PC-3 (cell line): ENCODE measurements around the gene FGFR3. TPM values are rescaled to one million over a fixed set of nuclear protein-coding genes. Genes with fewer than 3 reads are reported as not detected.

Source experiments
- ATAC-seq: fragments of 200-7000 bp; cut with Tn5 transposase; 2 replicates; pipeline ENCODE4 v1.9.1; 2020; ENCODE audit warnings: mild to moderate bottlenecking, moderate library complexity
- BruUV-seq: library from RNA; stranded (reverse); fragments of 400-500 nt; replicated peaks from 2 replicates; lab custom pipeline; 2021; lab: Mats Ljungman, UMichigan
- CTCF ChIA-PET: fragments of 300-600 bp; sonication (Branson Sonifier 250); formaldehyde crosslinking; loops from one replicate; lab custom pipeline; 2022; ENCODE audit warnings: antibody characterized with exemption; lab: Charles Lee
- POLR2A ChIA-PET: fragments of 300-600 bp; sonication (Branson Sonifier 250); formaldehyde crosslinking; loops from one replicate; lab custom pipeline; 2022; ENCODE audit warnings: antibody characterized with exemption; ENCODE audit not compliant: unreplicated experiment; lab: Charles Lee
- DNase-seq: peaks from one replicate; pipeline ENCODE4 v3.0.0-alpha.2; 2015
- H2AFZ ChIP-seq: fragments of 300-600 bp; sonication (generic); 2 replicates; pipeline ENCODE4 v1.6.0; 2016; ENCODE audit warnings: antibody characterized with exemption, low read length
- H3F3A ChIP-seq: fragments of 300-600 bp; sonication (generic); one replicate; pipeline ENCODE4 v1.6.0; 2017; ENCODE audit warnings: antibody characterized with exemption, low read length, control low read depth, mild to moderate bottlenecking; ENCODE audit not compliant: unreplicated experiment
- H3K27ac ChIP-seq: fragments of 300-600 bp; sonication (generic); 2 replicates; pipeline ENCODE4 v1.5.1; 2016; ENCODE audit warnings: mild to moderate bottlenecking, low read length
- H3K27me3 ChIP-seq: fragments of 300-600 bp; sonication (generic); 2 replicates; pipeline ENCODE4 v1.6.1; 2016; ENCODE audit warnings: low read length, mixed read lengths
- H3K36me3 ChIP-seq: fragments of 300-600 bp; sonication (generic); 2 replicates; pipeline ENCODE4 v1.6.1; 2016; ENCODE audit warnings: low read depth, mixed run types, low read length, mixed read lengths
- H3K4me1 ChIP-seq: fragments of 300-600 bp; sonication (generic); 2 replicates; pipeline ENCODE4 v1.5.1; 2016; ENCODE audit warnings: low read length; ENCODE audit not compliant: insufficient read depth
- H3K4me2 ChIP-seq: fragments of 300-600 bp; sonication (generic); 2 replicates; pipeline ENCODE4 v1.6.0; 2016; ENCODE audit warnings: low read length
- H3K4me3 ChIP-seq: fragments of 300-600 bp; sonication (generic); 2 replicates; pipeline ENCODE4 v1.5.1; 2016; ENCODE audit warnings: mild to moderate bottlenecking, low read length, mixed read lengths
- H3K79me2 ChIP-seq: fragments of 300-600 bp; sonication (generic); 2 replicates; pipeline ENCODE4 v1.6.1; 2017; ENCODE audit warnings: low read length, mixed read lengths
- H3K9ac ChIP-seq: fragments of 300-600 bp; sonication (generic); 2 replicates; pipeline ENCODE4 v1.6.0; 2016; ENCODE audit warnings: mild to moderate bottlenecking, low read length
- H3K9me2 ChIP-seq: fragments of 300-600 bp; sonication (generic); replicated peaks from 2 replicates; pipeline ENCODE4 v1.6.1; 2016; ENCODE audit warnings: mixed run types, low read length, mixed read lengths
- H3K9me3 ChIP-seq: fragments of 300-600 bp; sonication (generic); 2 replicates; pipeline ENCODE4 v1.6.1; 2016; ENCODE audit warnings: low read length, mixed read lengths
- H4K20me1 ChIP-seq: fragments of 300-600 bp; sonication (generic); 2 replicates; pipeline ENCODE4 v1.6.1; 2016; ENCODE audit warnings: low read length, mixed read lengths
- EZH2 ChIP-seq: fragments of 300-600 bp; sonication (generic); IDR thresholded peaks from one replicate; pipeline ENCODE4 v1.6.1; 2017; ENCODE audit warnings: antibody characterized with exemption, mild to moderate bottlenecking, low read length; ENCODE audit not compliant: unreplicated experiment
- EZH2phosphoT487 ChIP-seq: fragments of 300-600 bp; sonication (generic); IDR thresholded peaks from 2 replicates; pipeline ENCODE4 v1.6.1; 2018; ENCODE audit warnings: mild to moderate bottlenecking, antibody characterized with exemption, low read length, borderline replicate concordance
- intact Hi-C: fragments of 100-400 bp; cut with micrococcal nuclease; formaldehyde crosslinking; loops from 2 replicates; pipeline ENCODE4 v1.9.0; 2023
- total RNA-seq: library from RNA; depleted of rRNA; stranded (reverse); fragments of >200 nt; gene quantifications from 2 replicates; pipeline ENCODE4 v1.2.3, GENCODE V29; 2014
- TF ChIP-seq, protein P1 (sequence below): fragments of 300-600 bp; sonication (generic); conservative IDR thresholded peaks from 2 replicates; pipeline ENCODE4 v1.5.1; 2017; ENCODE audit warnings: antibody characterized with exemption, low read depth, mild to moderate bottlenecking, low read length

Gene FGFR3
- total RNA-seq, 1 experiment from 2014 or later, result 0.11 TPM

GRCh38 chr4:1767770-1768366 lies 25.2 kb upstream of the FGFR3 start:
- Histone ChIP-seq H2AFZ (no peak overlapping the region), H3K9me3 (no peaks in the 10 kb centered on the region), H3K4me1 (no peaks in the 10 kb centered on the region), H3K36me3 (no peaks in the 10 kb centered on the region), H3K27ac (no peak overlapping the region), H3K27me3 (no peaks in the 10 kb centered on the region), H3F3A (no peaks in the 10 kb centered on the region), H3K4me2 (no peak overlapping the region), H3K79me2 (no peaks in the 10 kb centered on the region), H3K4me3 (no peak overlapping the region), H3K9ac (no peak overlapping the region), H3K9me2 (no peaks in the 10 kb centered on the region), H4K20me1 (no peaks in the 10 kb centered on the region)
- intact Hi-C loops, result no loop called here
- ATAC-seq (peak; percentile 48), DNase-seq (no peak)
- ChIA-PET CTCF (interaction anchor here (0.6 to 1.0 kb wide), 3 partner anchors 22 to 181 kb away, joined by 5 to 9 read pairs (median 6); no protein-coding TSS in a partner anchor), POLR2A (no interaction called here)
- BruUV-seq, result no TSS peak
- TF ChIP-seq EZH2 (no peak), EZH2phosphoT487 (no peak)
- TF ChIP-seq, protein P1, sequence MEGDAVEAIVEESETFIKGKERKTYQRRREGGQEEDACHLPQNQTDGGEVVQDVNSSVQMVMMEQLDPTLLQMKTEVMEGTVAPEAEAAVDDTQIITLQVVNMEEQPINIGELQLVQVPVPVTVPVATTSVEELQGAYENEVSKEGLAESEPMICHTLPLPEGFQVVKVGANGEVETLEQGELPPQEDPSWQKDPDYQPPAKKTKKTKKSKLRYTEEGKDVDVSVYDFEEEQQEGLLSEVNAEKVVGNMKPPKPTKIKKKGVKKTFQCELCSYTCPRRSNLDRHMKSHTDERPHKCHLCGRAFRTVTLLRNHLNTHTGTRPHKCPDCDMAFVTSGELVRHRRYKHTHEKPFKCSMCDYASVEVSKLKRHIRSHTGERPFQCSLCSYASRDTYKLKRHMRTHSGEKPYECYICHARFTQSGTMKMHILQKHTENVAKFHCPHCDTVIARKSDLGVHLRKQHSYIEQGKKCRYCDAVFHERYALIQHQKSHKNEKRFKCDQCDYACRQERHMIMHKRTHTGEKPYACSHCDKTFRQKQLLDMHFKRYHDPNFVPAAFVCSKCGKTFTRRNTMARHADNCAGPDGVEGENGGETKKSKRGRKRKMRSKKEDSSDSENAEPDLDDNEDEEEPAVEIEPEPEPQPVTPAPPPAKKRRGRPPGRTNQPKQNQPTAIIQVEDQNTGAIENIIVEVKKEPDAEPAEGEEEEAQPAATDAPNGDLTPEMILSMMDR, result no peak

DNA sequence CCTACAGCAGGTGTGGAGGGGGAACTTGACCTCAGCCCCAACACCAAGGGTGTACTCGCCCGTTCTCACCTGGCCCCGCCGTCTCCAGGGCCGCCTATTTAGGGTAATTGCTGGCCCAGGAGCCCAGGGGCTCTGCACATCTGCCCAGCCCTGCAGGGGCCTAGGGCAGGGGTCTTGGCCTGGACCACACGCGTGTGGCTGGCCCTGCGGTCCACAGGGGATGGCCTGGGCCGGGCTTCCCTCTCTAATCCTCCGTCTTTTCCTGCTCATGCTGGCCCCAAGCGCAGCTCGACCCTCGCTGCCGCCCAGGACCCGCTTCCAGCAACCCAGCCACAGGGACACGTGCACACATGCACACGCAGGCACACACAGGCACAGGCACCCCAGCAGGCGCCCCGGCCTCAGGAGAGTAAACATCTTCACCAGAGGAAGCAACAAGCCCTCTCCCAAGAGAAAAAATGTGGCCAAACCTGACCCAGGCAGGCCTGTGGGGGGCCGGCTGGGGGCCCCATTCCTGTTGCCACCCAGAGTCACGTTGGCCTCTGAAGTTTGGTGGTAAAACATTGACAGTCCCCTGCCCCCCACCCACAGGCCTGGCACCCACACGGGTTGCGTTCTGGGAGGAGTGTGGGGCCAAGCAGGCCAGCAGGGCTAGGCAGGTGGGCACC lies 24.6 kb upstream of the FGFR3 start:
- Histone ChIP-seq H2AFZ (no peak overlapping the region), H3K4me3 (no peak overlapping the region), H3K27me3 (no peaks in the 10 kb centered on the region), H3K9ac (no peak overlapping the region), H3K9me3 (no peaks in the 10 kb centered on the region), H4K20me1 (no peaks in the 10 kb centered on the region), H3K79me2 (no peaks in the 10 kb centered on the region), H3F3A (no peaks in the 10 kb centered on the region), H3K9me2 (no peaks in the 10 kb centered on the region), H3K4me2 (no peak overlapping the region), H3K27ac (no peak overlapping the region), H3K4me1 (no peaks in the 10 kb centered on the region), H3K36me3 (no peaks in the 10 kb centered on the region)
- ChIA-PET POLR2A (no interaction called here), CTCF (interaction anchor here (0.6 to 1.0 kb wide), 3 partner anchors 23 to 180 kb away, joined by 5 to 9 read pairs (median 6); no protein-coding TSS in a partner anchor)
- BruUV-seq, result no TSS peak
- TF ChIP-seq EZH2phosphoT487 (no peak), EZH2 (no peak)
- TF ChIP-seq, protein P1, result no peak
- intact Hi-C loops, result no loop called here
- no peak for ATAC-seq
- DNase-seq, result no peak

DNA sequence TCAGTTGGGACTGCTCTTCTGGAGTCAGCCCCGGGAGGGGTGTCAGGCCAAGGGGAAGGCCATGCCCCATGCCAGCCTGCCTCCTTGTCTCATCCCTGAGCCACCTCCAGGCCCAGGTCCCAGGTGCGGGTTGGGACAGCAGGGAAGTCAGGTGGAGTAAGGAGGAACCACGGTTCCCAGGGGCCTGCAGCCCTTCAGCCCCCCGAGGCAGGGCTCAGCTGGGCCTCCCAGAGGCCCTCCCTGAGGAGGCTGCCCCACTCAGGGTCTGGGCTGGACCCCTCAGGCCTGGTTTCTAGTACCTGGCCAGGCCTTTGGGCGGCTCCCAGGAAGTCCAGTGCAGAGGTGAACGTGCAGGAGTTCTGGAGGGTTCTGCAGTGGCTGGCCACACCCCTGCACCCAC lies 23.4 kb upstream of the FGFR3 start:
- no peak overlapping the region for H3K4me2 ChIP-seq
- H3K27me3 ChIP-seq, result no peaks in the 10 kb centered on the region
- H2AFZ ChIP-seq, result no peak overlapping the region
- POLR2A ChIA-PET, result no interaction called here
- BruUV-seq, result no TSS peak
- no peaks in the 10 kb centered on the region for H4K20me1 ChIP-seq
- intact Hi-C loops, result no loop called here
- H3K4me3 ChIP-seq, result no peak overlapping the region
- H3K9ac ChIP-seq, result no peak overlapping the region
- CTCF ChIA-PET, result no interaction called here
- no peaks in the 10 kb centered on the region for H3K79me2 ChIP-seq
- H3F3A ChIP-seq, result no peaks in the 10 kb centered on the region
- no peak for DNase-seq
- H3K36me3 ChIP-seq, result no peaks in the 10 kb centered on the region
- H3K4me1 ChIP-seq, result no peaks in the 10 kb centered on the region
- ATAC-seq, result no peak
- TF ChIP-seq, protein P1, result no peak
- no peak for TF ChIP-seq EZH2
- TF ChIP-seq EZH2phosphoT487, result no peak
- no peaks in the 10 kb centered on the region for H3K9me3 ChIP-seq
- no peak overlapping the region for H3K27ac ChIP-seq
- no peaks in the 10 kb centered on the region for H3K9me2 ChIP-seq
